Vagina (tissue), 2 donors: ENCODE data around the gene ALDOC. TPM values are rescaled to one million over a fixed set of nuclear protein-coding genes. Genes with fewer than 3 reads are reported as not detected.

Source experiments
- DNase-seq, 2 donors: peaks; one replicate each; pipeline ENCODE4 v3.0.0-alpha.2; 2017; ENCODE audit errors: extremely low spot score in 2 of 2
- H3K27ac ChIP-seq: fragments of 200-600 bp; sonication (generic); one replicate; pipeline ENCODE4 v1.5.1; 2019
- H3K27me3 ChIP-seq: fragments of 200-600 bp; sonication (generic); one replicate; pipeline ENCODE4 v1.5.1; 2019
- H3K36me3 ChIP-seq, 2 donors: fragments of 200-600 bp; sonication (generic); one replicate each; pipeline ENCODE4 v1.5.1; 2017 to 2019
- H3K4me1 ChIP-seq: fragments of 200-600 bp; sonication (generic); one replicate; pipeline ENCODE4 v1.5.1; 2019
- H3K4me3 ChIP-seq, 2 donors: fragments of 200-600 bp; sonication (generic); 1 replicate in 1 of 2; 2 replicates in 1 of 2; pipeline ENCODE4 v1.5.1; 2016 to 2019
- H3K9me3 ChIP-seq: fragments of 200-600 bp; sonication (generic); one replicate; pipeline ENCODE4 v1.5.1; 2019
- POLR2A ChIP-seq, 2 donors: fragments of 450-650 bp; IDR thresholded peaks; one replicate each; pipeline ENCODE4 v1.6.1; 2017; ENCODE audit warnings: antibody characterized with exemption in 2 of 2, mild to moderate bottlenecking in 2 of 2, moderate library complexity in 2 of 2
- POLR2AphosphoS5 ChIP-seq, 2 donors: sonication (generic); formaldehyde crosslinking; IDR thresholded peaks; one replicate each; pipeline ENCODE4 v1.9.0; 2017; ENCODE audit warnings: antibody characterized with exemption in 2 of 2, mild to moderate bottlenecking in 2 of 2, low read depth in 1 of 2; ENCODE audit not compliant: insufficient read depth in 1 of 2
- intact Hi-C: fragments of 100-400 bp; cut with DNase I; formaldehyde crosslinking; loops from one replicate; pipeline ENCODE4 v1.15.1; 2023
- total RNA-seq: library from RNA; depleted of rRNA; stranded (reverse); fragments of >200 nt; gene quantifications from one replicate; pipeline ENCODE4 v1.2.3, GENCODE V29; 2016
- TF ChIP-seq, protein P1 (sequence below), 3 experiments: fragments of 450-650 bp in 2 of 3; fragments of 200-600 bp in 1 of 3; sonication (generic) in 1 of 3; IDR thresholded peaks; one replicate each; pipeline ENCODE4 v1.5.1; 2017 to 2019; ENCODE audit warnings: antibody characterized with exemption in 3 of 3, mild to moderate bottlenecking in 2 of 3, moderate library complexity in 2 of 3

The ALDOC gene
- total RNA-seq, 1 donor from 2014 or later = 20.1 TPM

DNA sequence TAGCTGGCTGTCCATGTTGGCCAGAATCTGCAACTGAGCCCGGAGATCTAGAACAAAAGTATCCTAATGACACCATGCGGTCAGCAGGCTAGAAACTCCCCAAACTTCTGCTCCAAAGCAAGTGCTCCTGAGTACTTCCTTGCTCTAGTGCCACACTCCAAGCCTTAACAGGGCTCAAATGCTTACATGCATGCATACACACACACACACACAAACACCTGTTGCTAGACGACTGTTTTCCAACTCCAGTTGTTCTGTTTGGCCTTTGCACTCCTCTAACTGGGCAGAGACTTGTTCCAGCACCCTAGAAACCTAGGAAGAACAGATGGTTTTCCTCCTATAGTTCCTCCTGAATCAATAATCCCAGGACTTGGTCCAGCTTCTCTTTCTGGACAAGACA lies 7.7 kb upstream of the ALDOC start:
- Histone ChIP-seq H3K27ac (no peak overlapping the region), H3K4me3 (no peak overlapping the region), H3K27me3 (no peaks in the 10 kb centered on the region), H3K4me1 (no peaks in the 10 kb centered on the region), H3K9me3 (no peaks in the 10 kb centered on the region), H3K36me3 (peaks cover 0 to 12% of the 10 kb centered on the region in 2 donors)
- no peak for DNase-seq
- intact Hi-C loops = no loop called here
- TF ChIP-seq POLR2AphosphoS5 (IDR thresholded peaks at IDR 0.05; ENCODE audit: insufficient read depth in 1 of 2, low read depth in 1 of 2) (no peak), POLR2A (IDR thresholded peaks at IDR 0.05) (no peak)
- TF ChIP-seq, protein P1, sequence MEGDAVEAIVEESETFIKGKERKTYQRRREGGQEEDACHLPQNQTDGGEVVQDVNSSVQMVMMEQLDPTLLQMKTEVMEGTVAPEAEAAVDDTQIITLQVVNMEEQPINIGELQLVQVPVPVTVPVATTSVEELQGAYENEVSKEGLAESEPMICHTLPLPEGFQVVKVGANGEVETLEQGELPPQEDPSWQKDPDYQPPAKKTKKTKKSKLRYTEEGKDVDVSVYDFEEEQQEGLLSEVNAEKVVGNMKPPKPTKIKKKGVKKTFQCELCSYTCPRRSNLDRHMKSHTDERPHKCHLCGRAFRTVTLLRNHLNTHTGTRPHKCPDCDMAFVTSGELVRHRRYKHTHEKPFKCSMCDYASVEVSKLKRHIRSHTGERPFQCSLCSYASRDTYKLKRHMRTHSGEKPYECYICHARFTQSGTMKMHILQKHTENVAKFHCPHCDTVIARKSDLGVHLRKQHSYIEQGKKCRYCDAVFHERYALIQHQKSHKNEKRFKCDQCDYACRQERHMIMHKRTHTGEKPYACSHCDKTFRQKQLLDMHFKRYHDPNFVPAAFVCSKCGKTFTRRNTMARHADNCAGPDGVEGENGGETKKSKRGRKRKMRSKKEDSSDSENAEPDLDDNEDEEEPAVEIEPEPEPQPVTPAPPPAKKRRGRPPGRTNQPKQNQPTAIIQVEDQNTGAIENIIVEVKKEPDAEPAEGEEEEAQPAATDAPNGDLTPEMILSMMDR (IDR thresholded peaks at IDR 0.05) = no peak

DNA sequence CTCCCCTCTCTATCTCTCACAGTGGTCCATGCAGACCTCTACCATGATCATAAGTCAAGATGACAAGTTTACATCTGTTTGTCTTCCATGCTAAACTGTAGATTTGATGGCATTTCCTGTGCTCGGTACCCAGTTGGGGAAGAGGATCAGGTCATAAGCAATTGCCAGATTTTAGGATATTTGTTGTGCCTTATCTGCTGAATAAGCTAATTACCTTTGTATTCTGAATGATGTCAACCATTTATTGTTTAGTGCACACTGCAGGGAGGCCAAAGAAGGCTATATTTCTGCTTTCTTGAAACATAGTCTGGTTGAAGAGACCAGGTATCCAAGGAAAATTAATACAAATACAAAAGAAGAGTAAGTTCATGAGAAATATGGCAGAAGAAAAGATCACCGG lies 5.8 kb upstream of the ALDOC start:
- DNase-seq = no peak
- intact Hi-C loops = no loop called here
- TF ChIP-seq POLR2A (IDR thresholded peaks at IDR 0.05) (no peak), POLR2AphosphoS5 (IDR thresholded peaks at IDR 0.05; ENCODE audit: insufficient read depth in 1 of 2, low read depth in 1 of 2) (no peak)
- TF ChIP-seq, protein P1 (IDR thresholded peaks at IDR 0.05) = no peak
- no peaks in the 10 kb centered on the region for H3K9me3 ChIP-seq
- H3K27me3 ChIP-seq = no peaks in the 10 kb centered on the region
- H3K36me3 ChIP-seq = peaks cover 0 to 12% of the 10 kb centered on the region in 2 donors
- H3K4me3 ChIP-seq = no peak overlapping the region
- H3K27ac ChIP-seq = no peak overlapping the region
- H3K4me1 ChIP-seq = peaks cover 1% of the 10 kb centered on the region

- TF ChIP-seq POLR2AphosphoS5 (IDR thresholded peaks at IDR 0.05; ENCODE audit: insufficient read depth in 1 of 2, low read depth in 1 of 2) (no peak), POLR2A (IDR thresholded peaks at IDR 0.05) (no peak)
- TF ChIP-seq, protein P1 (IDR thresholded peaks at IDR 0.05) = no peak
Measured at GRCh38 chr17:28580959-28581358, 4.3 kb upstream of the ALDOC start.

GRCh38 chr17:28579526-28579925 lies 2.8 kb upstream of the ALDOC start:
- Histone ChIP-seq H3K36me3 (peaks cover 0 to 7% of the 10 kb centered on the region in 2 donors), H3K4me1 (peaks cover 11% of the 10 kb centered on the region), H3K27ac (no peak overlapping the region), H3K27me3 (no peaks in the 10 kb centered on the region), H3K9me3 (no peaks in the 10 kb centered on the region), H3K4me3 (no peak overlapping the region)
- TF ChIP-seq POLR2A (IDR thresholded peaks at IDR 0.05) (no peak), POLR2AphosphoS5 (IDR thresholded peaks at IDR 0.05; ENCODE audit: insufficient read depth in 1 of 2, low read depth in 1 of 2) (no peak)
- TF ChIP-seq, protein P1 (IDR thresholded peaks at IDR 0.05) = no peak
- intact Hi-C loops = no loop called here
- DNase-seq = no peak

More at GRCh38 chr17:28580959-28581358, 4.3 kb upstream of the ALDOC start:
- Histone ChIP-seq H3K36me3 (peaks cover 0 to 12% of the 10 kb centered on the region in 2 donors), H3K4me3 (no peak overlapping the region), H3K27ac (no peak overlapping the region), H3K27me3 (no peaks in the 10 kb centered on the region), H3K9me3 (no peaks in the 10 kb centered on the region), H3K4me1 (peaks cover 10% of the 10 kb centered on the region)
- DNase-seq = no peak
- intact Hi-C loops = loop anchor here (1.0 kb wide), 1 partner anchor 45 kb away; no protein-coding TSS in a partner anchor

DNA sequence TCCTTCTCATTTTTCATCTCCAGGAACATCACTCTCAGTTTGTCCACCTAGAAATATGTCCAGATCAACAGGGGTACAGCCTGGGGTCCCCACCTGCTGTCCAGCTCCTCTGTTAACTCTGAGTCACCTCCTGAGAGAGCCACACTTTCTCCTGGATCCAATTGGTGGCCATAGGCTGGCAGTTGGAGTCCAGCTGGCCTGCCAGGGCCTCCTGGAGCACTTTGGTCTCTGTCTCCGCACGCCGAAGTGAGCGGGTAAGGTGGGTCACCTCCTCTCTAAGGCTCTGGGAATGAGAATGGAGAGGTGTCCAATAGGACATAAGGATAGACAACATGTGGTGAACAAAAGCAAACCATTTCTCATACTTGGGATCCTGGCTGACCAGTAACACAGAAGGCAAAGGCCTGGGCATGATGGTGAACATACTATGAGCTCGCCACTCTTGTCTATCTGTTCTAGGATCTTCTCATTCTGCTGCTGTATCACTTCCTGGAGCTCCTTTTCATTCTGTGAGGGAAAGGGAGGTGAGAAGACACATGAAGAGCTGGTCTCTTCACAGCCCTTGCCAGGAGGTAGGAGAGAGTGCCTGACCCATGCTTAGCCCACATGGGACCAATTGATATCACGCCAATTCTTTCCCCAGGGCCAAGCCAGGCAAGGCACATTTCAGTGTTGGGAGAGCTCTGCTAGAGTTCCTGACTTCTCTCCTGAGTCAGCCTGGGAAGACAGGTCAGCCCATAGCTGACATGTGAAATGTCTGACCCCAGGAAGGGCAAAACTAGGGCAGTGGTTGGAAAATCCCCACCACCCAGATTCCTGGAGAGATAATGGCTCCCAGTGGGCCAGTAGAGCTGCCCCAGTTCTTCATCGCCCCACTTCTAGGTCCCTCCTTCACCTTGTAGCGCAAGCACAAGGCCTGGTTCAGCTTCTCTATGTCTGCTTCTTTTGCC lies 1.8 kb upstream of the ALDOC start:
- Histone ChIP-seq H3K4me3 (no peak overlapping the region), H3K27ac (no peak overlapping the region), H3K27me3 (no peaks in the 10 kb centered on the region), H3K9me3 (no peaks in the 10 kb centered on the region), H3K36me3 (no peaks in the 10 kb centered on the region), H3K4me1 (peaks cover 11% of the 10 kb centered on the region)
- DNase-seq = no peak
- TF ChIP-seq, protein P1 (IDR thresholded peaks at IDR 0.05) = no peak
- no peak for TF ChIP-seq POLR2AphosphoS5 (IDR thresholded peaks at IDR 0.05; ENCODE audit: insufficient read depth in 1 of 2, low read depth in 1 of 2)
- no peak for TF ChIP-seq POLR2A (IDR thresholded peaks at IDR 0.05)
- intact Hi-C loops = no loop called here
